ENCODE data around the gene TMEM203. TPM values are rescaled to one million over a fixed set of nuclear protein-coding genes. Genes with fewer than 3 reads are reported as not detected.

Gene TMEM203
- total RNA-seq, 1 donor from 2014 or later = 40.3 TPM

GRCh38 chr9:137170486-137171148 is 34.8 kb downstream of the TMEM203 start:
- no peak for DNase-seq (ENCODE audit: low read depth)
- Histone ChIP-seq H3K27me3 (ENCODE audit: control insufficient read depth, insufficient read depth, low read length) (peaks cover 91% of the 10 kb centered on the region), H3K4me3 (ENCODE audit: low read depth, low read length) (no peak overlapping the region), H3K36me3 (ENCODE audit: control insufficient read depth, insufficient read depth, low read length) (no peaks in the 10 kb centered on the region)
- TF ChIP-seq, protein P1, sequence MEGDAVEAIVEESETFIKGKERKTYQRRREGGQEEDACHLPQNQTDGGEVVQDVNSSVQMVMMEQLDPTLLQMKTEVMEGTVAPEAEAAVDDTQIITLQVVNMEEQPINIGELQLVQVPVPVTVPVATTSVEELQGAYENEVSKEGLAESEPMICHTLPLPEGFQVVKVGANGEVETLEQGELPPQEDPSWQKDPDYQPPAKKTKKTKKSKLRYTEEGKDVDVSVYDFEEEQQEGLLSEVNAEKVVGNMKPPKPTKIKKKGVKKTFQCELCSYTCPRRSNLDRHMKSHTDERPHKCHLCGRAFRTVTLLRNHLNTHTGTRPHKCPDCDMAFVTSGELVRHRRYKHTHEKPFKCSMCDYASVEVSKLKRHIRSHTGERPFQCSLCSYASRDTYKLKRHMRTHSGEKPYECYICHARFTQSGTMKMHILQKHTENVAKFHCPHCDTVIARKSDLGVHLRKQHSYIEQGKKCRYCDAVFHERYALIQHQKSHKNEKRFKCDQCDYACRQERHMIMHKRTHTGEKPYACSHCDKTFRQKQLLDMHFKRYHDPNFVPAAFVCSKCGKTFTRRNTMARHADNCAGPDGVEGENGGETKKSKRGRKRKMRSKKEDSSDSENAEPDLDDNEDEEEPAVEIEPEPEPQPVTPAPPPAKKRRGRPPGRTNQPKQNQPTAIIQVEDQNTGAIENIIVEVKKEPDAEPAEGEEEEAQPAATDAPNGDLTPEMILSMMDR (IDR thresholded peaks at IDR 0.05; ENCODE audit: insufficient read depth, low read length, poor library complexity, severe bottlenecking) = no peak

DNA sequence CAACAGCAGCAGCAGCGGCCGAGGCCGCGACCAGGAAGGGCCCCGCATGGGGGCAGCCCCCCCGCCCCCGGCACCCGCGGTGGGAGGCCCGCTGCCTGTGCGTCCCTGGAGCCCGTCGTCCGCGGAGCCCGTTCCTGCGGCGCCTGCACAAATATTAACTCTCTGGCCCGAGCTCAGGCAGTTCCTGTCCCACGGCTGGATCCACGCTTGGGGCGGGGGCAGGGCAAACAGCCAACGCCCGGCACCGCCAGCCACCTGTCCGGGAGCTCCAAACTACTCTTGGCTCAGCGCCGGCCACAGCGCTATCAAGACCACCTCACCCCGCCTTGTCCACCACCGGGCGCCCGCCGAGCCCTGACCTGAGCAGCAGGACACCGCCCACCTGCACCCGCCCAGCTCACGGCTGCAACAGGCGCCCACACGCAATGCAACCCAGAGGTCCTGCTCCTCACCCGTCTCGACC is 35.5 kb downstream of the TMEM203 start, which contains the start of gene LRRC26:
Gene LRRC26, minus strand, starts transcription at position 156 of the 463 bp plus-strand sequence. Its CDS starts 108 bp downstream, at position 48.
- TF ChIP-seq, protein P1 (IDR thresholded peaks at IDR 0.05; ENCODE audit: insufficient read depth, low read length, poor library complexity, severe bottlenecking) = no peak
- peaks cover 91% of the 10 kb centered on the region for H3K27me3 ChIP-seq (ENCODE audit: control insufficient read depth, insufficient read depth, low read length)
- no peak within 1 kb of the TSS for H3K4me3 ChIP-seq (ENCODE audit: low read depth, low read length)

DNA sequence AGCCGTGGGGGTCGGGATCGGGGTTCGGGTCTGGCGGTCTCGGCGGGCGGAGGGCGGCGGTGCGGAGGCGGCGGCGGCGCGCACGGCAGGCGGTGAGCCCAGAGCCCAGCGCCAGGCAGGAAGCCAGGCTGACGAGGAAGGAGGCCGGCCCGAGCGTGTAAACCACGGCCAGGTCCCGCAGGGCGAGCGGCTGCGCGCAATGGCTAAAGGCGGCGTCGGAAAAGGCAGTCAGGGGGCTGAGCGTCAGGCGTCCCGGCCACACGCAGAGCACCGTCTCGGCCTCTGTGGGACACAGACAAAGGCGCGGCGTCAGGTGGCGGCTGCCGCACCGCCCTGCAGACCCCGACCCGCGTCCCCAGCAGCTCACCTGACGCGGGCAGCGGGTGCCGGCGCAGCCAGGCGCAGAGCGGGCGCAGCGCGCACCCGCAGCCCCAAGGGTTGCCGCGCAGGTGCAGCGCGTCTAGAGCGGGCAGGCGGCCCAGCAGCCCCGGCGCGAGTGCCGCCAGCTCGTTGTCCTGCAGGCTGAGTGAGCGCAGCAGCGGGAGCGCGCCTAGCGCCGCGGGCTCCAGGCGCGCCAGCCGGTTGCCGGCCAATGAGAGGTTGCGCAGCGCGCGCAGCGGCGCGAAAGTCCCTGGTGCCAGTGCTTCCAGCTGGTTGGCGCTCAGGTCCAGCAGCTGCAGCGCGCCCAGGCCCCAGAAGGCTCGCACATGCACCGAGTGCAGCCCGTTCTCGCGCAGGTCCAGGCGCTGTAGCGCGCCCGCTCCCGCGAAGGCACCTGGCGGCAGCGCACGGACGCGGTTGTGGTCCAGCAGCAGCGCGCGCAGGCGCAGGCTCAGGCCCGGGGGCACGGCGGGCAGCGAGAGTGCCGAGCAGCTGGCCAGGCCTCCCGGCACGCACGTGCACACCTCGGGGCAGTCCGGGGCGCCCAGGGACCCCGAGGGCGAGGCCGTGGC is 36.3 kb downstream of the TMEM203 start:
- Histone ChIP-seq H3K4me3 (ENCODE audit: low read depth, low read length) (no peak overlapping the region), H3K27me3 (ENCODE audit: control insufficient read depth, insufficient read depth, low read length) (peaks cover 93% of the 10 kb centered on the region), H3K36me3 (ENCODE audit: control insufficient read depth, insufficient read depth, low read length) (no peaks in the 10 kb centered on the region)
- DNase-seq (ENCODE audit: low read depth) = no peak
- TF ChIP-seq, protein P1 (IDR thresholded peaks at IDR 0.05; ENCODE audit: insufficient read depth, low read length, poor library complexity, severe bottlenecking) = no peak

More for the DNA sequence above, 35.5 kb downstream of the TMEM203 start, which contains the start of gene LRRC26:
- H3K36me3 ChIP-seq (ENCODE audit: control insufficient read depth, insufficient read depth, low read length) = no peaks in the 10 kb centered on the region
- DNase-seq (ENCODE audit: low read depth) = no peak

DNA sequence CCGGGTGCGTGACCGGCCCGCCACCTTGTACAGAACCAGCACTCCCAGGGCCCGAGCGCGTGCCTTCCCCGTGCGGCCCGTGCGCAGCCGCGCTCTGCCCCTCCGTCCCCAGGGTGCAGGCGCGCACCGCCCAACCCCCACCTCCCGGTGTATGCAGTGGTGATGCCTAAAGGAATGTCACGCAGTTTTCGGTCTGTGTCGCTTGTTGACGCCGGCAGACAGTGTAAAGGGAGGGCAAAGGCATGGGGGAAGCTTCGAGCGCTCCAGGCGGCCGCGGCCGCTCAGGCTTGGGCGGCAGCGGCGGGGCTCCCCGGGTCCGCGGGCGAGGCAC is 36.9 kb downstream of the TMEM203 start:
- H3K27me3 ChIP-seq (ENCODE audit: control insufficient read depth, insufficient read depth, low read length) = peaks cover 93% of the 10 kb centered on the region
- no peak for DNase-seq (ENCODE audit: low read depth)
- no peak overlapping the region for H3K4me3 ChIP-seq (ENCODE audit: low read depth, low read length)
- no peaks in the 10 kb centered on the region for H3K36me3 ChIP-seq (ENCODE audit: control insufficient read depth, insufficient read depth, low read length)
- TF ChIP-seq, protein P1 (IDR thresholded peaks at IDR 0.05; ENCODE audit: insufficient read depth, low read length, poor library complexity, severe bottlenecking) = no peak

GRCh38 chr9:137167747-137168572 is 37.5 kb downstream of the TMEM203 start:
- Histone ChIP-seq H3K27me3 (ENCODE audit: control insufficient read depth, insufficient read depth, low read length) (peaks cover 94% of the 10 kb centered on the region), H3K36me3 (ENCODE audit: control insufficient read depth, insufficient read depth, low read length) (no peaks in the 10 kb centered on the region), H3K4me3 (ENCODE audit: low read depth, low read length) (no peak overlapping the region)
- DNase-seq (ENCODE audit: low read depth) = no peak
- TF ChIP-seq, protein P1 (IDR thresholded peaks at IDR 0.05; ENCODE audit: insufficient read depth, low read length, poor library complexity, severe bottlenecking) = no peak
